GM15510 (cell line): Measurements from ENCODE around the gene SYNC.

Experiments
- POLR2A ChIP-seq: IDR thresholded peaks from 3 replicates; pipeline ENCODE4 v1.6.1; 2011; ENCODE audit warnings: borderline replicate concordance; ENCODE audit not compliant: insufficient read length; ENCODE audit errors: extremely low read depth

The SYNC gene

DNA sequence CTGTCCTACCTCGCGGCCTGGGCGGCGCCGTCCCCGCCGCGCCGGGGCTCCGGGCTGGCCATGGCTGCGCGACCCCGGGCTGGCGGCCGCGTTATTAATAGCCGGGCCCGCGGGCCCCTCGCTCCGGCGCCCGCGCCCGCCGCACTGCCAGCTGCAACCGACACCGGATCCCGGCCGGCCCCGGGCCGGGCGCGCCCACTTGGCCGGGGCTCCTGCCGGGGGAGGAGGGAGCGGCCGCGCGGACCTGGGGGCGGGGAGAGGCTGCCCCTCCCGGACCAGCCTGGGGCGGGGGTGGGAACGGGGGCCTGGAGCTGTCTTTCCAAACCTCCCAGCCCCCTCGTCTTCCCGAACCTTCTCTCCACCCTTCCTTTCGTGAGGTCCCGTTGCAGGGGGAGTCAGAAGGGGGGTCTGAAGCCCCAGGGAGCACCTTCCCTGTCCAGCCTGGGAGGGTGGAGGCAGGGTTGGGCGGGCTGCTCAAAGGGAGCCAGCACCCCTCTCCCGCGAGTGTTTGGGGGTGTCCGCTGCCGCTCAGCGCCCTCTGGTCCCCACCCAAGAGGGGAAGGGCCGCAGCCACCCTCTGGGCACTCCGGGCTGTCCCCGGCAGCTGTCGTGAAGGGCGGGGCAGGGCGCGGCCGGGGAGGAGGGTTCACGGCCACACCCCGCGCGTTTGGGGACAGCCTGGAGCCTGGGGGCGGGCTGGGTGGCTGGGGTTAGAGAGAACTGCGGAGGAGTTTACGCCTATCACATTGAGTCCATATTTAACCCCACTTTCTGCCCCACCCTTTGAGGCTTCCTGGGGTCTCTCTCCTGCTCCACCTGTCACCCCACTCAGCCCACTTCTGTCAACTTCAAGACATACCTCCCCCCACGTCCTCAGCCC, at the start of gene SYNC:
Gene SYNC (minus strand): TSS at position 172 of the 880 bp plus-strand sequence. CDS start 110 bp downstream, at position 62.
- no peak for TF ChIP-seq POLR2A

DNA sequence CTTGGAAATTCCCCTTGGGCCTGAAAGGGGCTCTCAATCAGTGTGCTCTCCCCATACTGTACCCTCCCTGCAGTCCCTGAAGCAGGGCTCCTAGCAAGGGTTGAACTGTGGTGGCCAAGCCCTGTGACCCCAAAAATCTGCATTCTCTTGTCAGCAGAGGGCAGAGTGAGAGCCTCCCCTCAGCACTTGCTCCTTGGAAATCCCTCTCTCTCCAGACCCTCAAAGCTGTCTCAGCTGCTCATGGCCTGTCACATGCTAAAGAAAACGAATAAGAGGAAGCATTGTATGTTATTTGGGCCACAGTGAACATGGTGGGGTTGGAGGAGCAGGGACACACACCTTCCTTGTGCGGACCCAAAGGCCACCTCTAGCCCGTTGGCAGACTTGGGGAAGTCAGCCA, 47.2 kb upstream of the SYNC start:
- TF ChIP-seq POLR2A, result no peak

DNA sequence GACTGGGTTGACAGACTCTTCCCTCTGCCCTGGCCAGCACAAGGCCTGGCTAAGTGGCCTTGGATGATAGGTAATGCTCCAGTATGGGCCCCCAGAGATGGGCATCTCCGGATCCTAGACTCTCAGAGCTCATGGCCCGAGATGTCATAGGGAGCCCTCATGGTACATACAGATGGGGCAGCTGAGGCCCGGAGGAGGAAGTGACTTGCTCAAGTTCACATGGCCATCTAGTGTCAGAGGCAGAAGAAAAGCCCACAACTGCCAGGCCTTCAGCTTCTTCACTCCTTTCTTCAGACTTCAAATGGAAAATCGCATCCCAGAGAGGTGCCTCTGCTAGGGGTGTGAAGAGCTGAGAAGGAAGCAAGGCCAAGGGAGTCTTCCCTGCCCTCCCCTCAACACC, 46.8 kb upstream of the SYNC start:
- no peak for TF ChIP-seq POLR2A

DNA sequence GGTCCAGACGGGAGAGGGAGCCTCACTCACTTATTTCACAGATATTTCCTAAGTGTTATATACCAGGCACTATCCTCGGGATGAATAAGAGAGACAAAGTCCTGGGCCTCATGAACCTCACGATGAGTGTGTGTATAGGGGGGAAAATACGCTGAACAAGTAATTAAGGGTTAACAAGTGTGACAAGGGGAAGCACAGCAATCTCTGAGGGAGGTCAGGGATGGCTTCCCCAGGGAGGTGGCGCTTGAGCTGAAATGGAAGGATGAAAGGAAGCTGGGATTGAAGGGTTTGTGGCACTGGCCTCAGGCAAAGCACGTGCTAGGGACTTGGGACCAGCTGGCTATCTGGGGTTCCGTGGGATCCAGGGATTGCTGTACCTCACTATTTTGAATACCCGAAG, 46.4 kb upstream of the SYNC start:
- no peak for TF ChIP-seq POLR2A

DNA sequence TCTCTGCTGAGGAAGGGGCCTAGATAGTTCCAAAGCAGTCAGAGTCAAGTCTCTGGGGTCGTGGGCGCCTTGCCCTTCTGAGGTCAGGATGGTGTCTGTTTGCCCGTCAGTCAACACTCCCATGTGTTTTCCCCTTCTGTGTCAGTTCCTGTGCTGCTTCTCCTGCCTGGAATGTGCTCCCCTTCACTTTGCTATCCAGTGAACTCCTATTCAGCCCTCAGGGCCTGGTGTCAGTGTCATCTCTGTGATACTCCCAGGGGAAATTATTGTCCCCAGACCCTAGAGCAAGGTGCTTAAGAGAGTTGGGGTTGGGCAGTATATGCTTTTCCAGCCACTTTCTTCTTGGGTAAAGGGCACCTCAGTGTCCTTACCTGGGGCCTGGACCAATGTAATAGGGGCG, 45.8 kb upstream of the SYNC start:
- TF ChIP-seq POLR2A, result no peak

DNA sequence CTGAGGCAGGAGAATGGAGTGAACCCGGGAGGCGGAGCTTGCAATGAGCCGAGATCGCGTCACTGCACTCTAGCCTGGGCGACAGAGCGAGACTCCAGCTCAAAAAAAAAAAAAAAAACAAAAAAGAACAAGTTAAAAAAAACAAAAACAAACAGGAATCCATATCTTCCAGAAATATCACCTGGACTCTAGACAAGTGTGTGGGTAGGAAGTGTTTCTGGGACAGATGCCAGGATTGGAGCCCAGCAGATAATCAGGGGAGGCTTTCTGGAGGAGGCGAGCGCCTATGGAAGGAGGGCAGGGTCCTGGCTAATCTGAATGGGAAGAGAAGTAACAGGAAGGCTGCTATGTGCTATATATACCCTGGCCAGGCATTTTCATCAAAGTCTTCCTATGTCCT, 43.6 kb upstream of the SYNC start:
- TF ChIP-seq POLR2A, result no peak

DNA sequence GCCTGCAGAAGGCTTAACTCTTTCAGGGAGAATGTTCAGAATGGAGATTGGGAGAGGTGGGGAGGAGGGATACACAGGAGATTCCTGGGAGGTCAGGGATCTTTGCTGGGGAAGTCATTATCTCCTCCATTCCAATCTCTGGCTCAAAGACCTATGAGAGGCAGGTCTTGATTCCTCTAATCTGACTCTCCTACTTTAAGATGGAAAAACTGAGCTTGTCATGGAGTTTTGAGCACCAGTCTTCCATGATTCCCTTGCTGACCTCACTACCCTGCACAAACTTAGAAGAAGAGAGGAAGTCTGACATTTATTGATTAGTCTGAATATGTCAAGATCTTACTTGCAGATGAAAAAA, 41.5 kb upstream of the SYNC start:
- no peak for TF ChIP-seq POLR2A

DNA sequence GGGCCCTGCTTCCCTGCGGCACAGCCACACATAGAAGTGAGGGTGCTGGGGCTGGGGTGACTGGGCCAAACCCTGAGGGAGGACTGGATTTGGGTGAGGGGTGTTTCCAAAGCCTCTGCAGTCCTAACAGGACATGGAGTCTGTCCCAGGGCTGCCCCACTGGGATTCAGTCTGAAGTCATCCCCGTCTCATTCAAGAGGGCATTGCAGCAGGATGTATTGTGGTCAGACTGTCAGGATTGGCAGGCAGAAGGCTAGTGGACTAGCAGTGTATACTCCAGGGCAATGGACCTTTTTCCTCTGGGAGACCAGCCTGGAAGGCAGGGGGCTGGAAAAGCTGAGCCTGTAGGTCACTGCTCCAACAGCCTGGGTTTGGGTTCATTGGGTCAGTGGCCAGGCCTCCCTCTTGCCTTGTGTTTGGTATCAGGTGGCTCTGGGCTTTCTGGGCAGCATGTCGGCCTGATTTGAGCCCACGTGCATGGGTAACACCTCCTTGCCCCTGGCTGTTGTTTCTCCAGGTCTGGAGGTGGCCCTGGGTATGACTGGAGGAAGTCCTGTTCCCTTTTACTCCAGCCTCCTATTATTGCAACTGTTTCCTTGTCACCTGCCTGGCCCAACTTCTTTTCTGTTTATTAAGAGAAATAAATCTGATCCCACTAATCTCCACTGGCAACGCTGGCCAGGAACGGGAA, 41.0 kb upstream of the SYNC start:
- no peak for TF ChIP-seq POLR2A

DNA sequence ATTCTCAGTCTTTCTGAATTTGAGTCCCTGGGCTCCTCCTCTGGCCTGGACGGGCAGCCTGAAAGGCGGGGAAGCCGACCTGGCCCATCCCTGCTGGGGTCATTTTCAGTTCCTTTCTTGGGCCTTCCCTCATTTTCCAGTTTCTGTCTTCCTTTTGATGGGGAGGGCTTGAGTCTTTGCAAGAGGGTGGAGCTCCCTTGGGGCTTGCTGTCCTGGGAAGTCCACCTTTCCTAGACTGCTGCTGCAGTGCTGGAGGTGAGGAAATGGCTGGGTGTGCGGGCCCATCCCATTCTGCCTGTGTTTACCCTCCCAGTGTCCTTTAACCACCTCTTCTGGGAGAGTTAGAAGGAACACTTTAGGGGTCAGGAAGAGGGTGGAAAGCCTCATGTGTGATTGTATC, 40.4 kb upstream of the SYNC start:
- TF ChIP-seq POLR2A, result no peak

DNA sequence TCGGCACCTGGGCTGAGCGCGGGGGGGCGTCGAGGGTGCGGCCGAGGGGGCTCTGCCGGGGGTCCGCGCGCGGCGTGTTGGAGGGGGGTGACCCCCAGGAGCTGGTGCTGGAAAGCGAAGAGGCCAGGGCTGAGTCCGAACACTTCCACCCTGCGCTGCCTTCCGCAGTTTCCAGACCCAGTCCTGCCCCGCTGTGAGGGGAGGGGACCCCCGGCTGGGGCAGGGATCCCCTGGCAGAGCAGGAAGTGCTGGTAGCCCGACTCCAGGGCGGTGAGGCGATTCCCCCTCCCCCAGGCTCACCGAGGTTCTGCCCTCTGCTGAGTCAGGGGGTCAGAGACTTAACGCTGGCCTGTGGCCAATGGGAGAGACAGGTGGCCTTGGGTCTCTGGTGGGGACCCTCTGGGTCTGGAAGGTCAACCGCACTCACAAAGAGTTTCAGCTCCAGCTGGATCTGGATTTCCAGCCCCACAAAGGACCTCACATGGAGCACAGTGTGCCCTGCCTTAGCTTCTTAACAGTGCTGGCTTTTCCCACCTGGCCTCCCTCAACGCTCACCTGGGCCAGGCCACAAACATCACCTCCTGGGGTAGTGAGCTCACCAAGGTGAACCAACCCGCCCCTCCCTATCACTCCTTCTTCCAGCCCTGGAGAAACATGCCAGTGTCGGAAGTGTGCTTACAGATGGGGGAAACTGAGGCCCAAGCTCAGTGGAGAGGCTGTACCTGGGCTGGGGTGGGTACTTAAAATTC, 39.8 kb upstream of the SYNC start:
- no peak for TF ChIP-seq POLR2A

DNA sequence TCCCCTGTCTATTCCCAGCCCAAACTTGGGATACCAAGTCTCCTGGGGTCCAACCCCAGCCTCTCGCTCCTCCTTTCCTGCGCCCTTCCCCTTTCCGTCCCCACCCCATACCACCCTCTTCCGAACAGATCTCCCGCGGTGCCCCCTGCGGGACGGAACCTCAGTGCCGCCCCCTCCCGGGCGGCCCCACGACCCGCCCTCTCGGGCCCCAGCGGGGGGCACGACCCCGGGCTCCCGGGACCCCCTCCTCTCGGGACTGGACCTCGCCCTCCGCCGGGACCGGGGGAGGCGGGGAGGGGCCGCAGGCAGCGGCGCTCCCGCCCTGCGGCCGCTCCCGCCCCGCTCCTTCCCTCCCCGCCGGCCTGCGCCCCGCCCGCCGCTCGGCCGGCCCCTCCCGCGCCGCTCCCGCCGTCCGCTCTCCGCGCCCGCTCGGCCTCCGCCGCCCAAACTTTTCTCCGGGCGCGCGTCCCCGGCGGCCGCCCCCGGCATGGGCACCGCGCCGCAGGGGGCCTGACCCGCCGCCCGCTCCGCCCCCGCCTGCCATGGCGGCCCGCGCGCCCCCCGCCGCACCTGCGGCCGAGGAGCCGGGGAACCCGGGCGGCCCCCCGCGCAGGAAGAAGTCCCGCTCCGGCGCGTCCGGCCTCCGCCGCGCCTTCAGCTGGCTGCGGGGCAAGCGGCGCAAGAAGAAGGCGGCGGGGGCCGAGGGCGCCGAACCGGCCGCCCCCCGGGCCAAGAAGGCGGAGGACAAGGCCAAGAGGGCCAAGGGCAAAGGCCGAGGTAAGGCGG, 39.0 kb upstream of the SYNC start:
- TF ChIP-seq POLR2A, result no peak

DNA sequence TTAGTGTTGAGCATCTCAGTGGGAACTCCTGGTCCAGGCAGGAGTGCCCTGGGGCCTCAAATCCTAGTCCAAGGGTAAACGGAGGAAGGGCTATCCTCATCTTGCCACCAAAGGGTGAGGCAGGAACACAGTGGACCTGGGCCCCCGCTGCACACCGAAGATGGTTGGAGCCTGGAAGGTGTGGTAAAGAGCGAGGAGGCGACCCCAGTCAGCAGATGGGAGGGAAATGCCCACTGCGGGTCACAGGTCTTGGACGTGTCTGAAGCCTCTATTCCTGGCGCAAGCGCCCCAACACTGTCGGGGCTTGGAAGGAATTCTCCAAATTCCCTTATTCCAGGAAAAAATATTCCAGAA, 38.5 kb upstream of the SYNC start:
- TF ChIP-seq POLR2A, result no peak

DNA sequence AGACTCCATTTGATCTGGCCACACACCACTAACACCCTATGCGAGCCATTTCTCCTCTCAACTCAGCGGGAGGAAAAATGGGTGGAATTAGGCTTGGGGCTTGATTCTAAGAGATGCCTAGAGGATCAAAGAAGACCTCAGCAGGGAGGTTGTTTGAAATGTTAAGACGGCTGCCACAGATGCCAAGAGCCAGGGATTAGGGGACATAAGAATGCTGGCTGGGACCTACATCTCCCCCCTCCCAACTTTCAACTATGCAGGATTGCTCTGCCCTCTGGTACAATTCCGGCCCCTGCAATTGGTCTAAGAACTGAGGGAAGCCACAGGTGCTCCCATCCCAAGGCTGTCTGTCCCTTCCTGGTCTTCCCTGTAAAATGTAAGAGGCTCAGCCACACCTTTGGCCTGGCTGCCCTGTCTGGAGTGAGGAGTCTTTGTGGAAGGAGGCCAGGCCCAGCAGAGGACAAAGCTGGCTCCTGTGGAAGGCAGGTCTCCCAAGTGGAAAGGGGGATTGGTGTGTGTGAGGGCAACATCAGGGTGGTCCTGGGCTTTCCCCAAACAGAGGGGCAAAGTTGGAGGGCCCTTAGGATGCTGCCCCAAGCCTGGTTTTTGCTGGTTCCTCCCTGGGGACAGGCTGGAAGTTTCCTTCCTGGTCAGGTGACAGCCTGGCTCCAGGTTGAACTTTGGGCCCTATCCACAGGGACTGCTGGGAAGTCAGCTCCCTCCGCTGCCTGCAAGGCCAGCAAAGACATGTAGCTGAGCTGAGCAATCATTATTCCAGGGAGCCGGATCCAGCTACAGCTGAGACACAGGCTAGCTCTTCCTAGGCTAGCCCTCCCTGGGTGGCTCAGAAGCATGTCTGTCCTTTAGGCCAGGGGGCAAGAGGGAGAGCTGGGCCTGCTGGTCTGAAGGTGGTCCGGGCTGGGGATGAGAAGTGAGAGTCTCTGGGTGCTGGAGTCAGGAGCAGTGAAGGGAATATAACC, 34.5 kb upstream of the SYNC start:
- no peak for TF ChIP-seq POLR2A
